ENCODE data around the gene GNG5.
"Not testable (repeated sequence)": the region's sequence is repeated elsewhere in the genome, so short reads cannot be mapped to it uniquely, and the experiment has no call there.

GNG5 gene

GRCh38 chr1:84488107-84488506, 18.3 kb downstream of the GNG5 start:
- no peak for DNase-seq

GRCh38 chr1:84481317-84481716, 25.1 kb downstream of the GNG5 start:
- no peak for DNase-seq

- no peak for DNase-seq
Measured at GRCh38 chr1:84480650-84481049, 25.7 kb downstream of the GNG5 start.

- no peak for DNase-seq
Measured at GRCh38 chr1:84479998-84480397, 26.4 kb downstream of the GNG5 start.

- DNase-seq: peak; percentile 75
Measured at GRCh38 chr1:84478876-84479868, 27.2 kb downstream of the GNG5 start, which contains the start of gene RPF1. Gene RPF1 (plus strand): TSS chr1:84479266. CDS start chr1:84479282, 16 bp downstream.

- no peak for DNase-seq
Measured at GRCh38 chr1:84476225-84476624, 30.2 kb downstream of the GNG5 start.

GRCh38 chr1:84467298-84467697, 39.1 kb downstream of the GNG5 start:
- no peak for DNase-seq

GRCh38 chr1:84462118-84462517, 44.3 kb downstream of the GNG5 start:
- no peak for DNase-seq

- DNase-seq: no peak
Measured at GRCh38 chr1:84452436-84452835, 53.9 kb downstream of the GNG5 start.

- no peak for DNase-seq
Measured at GRCh38 chr1:84450910-84451309, 55.5 kb downstream of the GNG5 start.

GRCh38 chr1:84448704-84449103, 57.7 kb downstream of the GNG5 start:
- not testable (repeated sequence) for DNase-seq

All from activated gamma-delta T cell (primary cell).